NCI-H446 (cell line): ENCODE data around the gene NAA60.
"Not testable (repeated sequence)": the region's sequence is repeated elsewhere in the genome, so short reads cannot be mapped to it uniquely, and the experiment has no call there.

Source experiments
- DNase-seq, 2 experiments: peaks; one replicate each; lab custom pipeline; 2025; lab: John Stamatoyannopoulos, UW

The NAA60 gene

DNA sequence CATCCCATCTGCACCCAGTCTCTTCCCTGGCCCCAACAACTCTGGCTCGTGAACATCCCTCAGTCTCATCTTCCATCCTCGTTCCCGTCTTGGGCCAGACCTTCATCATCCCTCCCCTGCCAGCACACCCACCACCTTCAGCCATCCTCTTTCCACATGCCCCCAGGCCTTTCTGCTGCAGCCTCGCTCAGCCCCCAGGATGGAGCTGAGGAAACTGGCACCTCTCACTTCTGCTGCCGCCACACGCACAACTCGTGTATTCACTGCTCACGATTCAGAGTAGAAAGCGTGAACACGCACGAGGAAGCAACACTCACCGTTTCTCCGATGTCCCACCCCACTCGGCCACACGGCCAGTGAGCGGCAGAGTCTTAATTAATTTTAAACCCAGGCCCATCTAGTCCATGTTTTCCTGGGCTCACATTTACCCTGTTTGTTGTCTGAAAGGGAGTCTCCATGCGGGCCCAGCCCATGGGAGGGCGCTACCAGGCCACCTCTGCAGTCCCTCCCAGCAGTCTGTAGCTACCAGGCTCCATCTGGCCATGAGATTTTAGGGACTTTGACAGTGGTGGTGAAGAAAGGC lies 39.3 kb downstream of the NAA60 start:
- DNase-seq: no peak

GRCh38 chr16:3484318-3485096 lies 41.0 kb downstream of the NAA60 start:
- no peak for DNase-seq

GRCh38 chr16:3485097-3485745 lies 41.7 kb downstream of the NAA60 start:
- DNase-seq: no peak

- DNase-seq: no peak
Observed at GRCh38 chr16:3485821-3486505, 42.5 kb downstream of the NAA60 start.

DNA sequence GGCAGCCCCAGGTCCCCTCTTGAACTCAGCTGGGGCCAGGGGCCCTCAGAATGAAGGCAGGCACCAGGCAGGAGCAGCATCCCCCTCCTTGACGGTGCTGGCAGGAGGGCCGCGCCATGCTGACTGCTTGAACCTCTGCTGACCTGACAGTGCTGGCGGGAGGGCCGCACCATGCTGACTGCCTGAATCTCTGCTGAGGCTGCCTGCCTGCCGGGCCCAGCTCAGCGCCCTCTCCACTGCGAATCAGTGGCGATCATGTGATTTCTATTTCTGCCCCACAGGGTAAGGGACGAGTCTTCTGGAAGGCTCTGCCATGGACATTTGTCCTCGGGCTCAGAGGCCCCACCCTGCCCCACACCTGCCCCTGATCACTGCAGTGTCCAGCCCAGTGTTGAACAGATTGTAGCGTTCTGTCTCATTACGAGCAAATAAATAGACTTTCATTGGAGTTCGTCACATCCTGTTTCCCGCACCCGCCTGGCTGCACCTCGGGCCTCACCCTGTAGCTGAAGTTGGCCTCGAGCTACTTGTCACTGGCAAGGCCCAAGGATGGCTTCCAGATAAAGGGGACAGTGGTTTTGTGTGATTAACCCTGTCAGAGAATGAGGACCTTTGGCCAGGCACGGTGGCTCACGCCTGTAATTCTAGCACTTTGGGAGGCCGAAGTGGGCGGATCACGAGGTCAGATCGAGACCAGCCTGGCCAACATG lies 43.2 kb downstream of the NAA60 start:
- DNase-seq: no peak

DNA sequence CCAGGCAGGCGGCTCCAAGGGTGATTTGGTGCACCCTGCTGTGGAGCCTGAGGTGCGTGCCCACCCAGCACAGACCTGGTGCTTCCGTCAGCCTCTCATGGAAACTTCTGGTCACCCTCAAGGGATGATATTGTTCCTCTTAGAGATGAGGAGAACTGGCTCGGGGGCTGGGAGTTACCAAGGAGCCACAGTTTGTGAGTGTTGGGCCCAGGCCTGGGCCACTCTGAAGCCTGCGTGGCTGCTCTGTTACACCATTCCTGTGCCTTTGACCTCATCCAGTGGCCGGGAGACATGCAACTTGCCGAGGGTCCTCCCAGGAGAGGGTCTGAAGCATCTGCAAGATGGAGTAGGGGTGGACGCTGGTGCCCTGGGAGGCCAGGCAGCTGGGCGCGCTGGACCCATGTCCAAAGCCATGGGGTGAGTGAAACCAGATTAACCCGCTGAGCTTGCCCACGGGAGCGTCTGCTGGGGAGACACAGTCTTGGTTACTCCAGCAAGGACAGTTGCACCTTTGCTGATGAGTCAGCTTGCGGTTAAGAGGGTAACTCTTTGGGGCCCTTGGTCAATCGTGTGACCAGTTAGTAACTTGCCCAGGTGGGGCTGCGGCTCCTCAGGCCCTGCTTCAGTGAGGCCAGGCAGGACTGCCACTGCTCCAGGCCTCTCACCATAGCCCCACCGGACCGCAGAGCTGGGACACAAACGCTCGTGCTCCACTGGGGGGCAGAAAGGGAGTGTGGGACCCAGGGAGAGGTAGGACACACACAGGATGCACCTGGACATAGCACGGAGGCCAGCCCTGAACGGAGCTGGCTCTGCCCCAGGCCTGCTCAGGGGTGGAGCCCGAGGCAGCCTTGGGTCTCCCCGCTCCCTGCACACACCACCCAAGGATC lies 44.3 kb downstream of the NAA60 start:
- no peak for DNase-seq

DNA sequence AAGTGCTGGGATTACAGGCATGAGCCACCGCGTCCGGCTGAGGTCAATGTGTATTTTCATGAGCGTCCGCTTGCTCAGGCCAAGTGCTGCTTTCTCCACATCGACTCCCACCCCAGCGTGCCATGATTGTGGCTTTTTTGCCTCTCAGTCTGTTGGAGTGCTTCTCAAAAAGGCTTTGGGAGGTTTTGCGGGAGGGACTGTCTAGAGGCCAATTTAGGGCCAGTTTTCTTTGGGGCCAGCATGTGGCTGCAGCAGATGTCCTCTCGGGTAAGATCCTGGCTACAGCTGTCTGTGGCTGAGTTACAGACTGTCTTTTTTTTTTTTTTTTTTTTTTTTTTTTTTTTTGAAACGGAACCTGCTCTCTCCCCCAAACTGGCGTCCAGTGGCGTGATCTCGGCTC lies 45.3 kb downstream of the NAA60 start:
- peak in 1 of 2 experiments; percentile 6 for DNase-seq

- DNase-seq: no peak
Observed at GRCh38 chr16:3490911-3491629, 47.6 kb downstream of the NAA60 start.

GRCh38 chr16:3492356-3492755 lies 48.9 kb downstream of the NAA60 start:
- DNase-seq: no peak

GRCh38 chr16:3494386-3494973 lies 51.0 kb downstream of the NAA60 start:
- DNase-seq: no peak

DNA sequence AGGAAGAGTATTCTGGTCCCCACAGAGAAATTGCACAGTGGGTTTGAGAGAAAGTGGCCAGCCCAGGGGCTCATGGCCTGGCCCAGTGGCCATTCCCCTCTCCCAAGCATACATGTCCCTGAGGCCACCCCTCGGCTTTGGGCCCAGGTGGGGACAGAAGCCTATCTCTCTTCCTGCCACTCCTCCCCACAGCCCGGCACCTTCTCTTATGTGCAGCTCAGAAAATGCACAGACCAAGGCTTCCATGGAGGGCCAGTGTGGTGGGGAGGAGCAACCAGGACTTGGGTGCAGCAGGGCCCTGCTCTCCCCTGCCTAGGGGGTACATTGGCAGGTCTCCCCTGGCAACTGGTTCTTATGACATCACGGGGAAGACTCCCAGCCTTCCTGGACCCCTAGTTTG lies 51.7 kb downstream of the NAA60 start, which contains the start of gene C16orf90:
C16orf90 (minus strand) TSS at position 314 of the 400 bp plus-strand sequence; CDS start at position 246, 68 bp downstream.
- no peak for DNase-seq

DNA sequence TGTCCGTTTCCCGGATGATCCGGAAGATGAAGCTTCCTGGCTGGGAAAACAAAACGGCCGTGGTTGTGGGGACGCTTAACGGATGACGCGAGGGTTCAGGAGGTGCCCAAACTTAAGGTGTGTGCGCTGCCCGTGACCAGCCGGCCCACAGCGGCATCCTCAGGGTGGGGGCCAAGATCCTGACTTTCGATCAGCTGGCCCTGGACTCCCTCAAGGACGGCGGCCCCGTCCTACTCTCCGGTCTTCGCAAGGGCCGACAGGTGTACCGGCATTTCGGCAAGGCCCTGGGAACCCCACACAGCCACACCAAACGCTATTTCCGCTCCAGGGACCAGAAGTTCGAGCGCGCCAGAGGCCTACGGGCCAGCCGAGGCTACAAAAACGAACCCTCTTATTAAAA lies 52.9 kb downstream of the NAA60 start:
- DNase-seq: no peak

DNA sequence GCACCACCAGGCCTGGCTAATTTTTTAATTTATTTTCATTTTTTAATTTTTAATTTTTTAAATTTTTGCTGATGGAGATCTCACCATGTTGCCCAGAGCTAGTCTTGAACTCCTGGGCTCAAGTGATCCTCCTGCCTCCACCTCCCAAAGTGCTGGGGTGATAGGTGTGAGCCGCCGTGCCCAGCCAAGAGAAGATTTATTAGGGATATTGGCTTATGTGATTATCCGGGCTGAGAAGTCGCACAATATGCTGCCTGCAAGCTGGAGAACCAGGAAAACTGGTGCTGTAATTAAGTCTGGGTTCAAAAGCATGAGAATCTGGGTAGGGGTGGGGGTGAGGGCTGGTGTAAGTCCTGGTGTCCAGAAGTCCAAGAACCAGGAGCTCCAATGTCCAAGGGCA lies 54.3 kb downstream of the NAA60 start:
- no peak for DNase-seq

DNA sequence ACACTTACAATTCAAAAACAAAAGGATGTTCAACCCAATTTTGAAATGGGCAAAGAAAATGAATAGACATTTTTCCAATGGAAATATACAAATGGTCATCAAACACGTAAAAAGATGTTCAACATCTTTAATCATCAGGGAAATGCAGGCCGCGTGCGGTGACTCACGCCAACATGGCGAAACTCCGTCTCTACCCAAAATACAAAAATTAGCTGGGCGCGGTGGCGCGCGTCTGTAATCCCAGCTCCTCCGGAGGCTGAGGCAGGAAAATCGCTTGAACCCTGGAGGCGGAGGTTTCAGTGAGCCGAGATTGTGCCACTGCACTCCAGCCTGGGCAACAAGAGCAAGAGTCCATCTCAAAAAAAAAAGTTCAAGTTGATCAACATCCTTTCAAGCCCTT lies 55.5 kb downstream of the NAA60 start:
- no peak for DNase-seq

- DNase-seq: not testable (repeated sequence)
Observed at GRCh38 chr16:3501412-3501761, 57.9 kb downstream of the NAA60 start.

- no peak for DNase-seq
Observed at GRCh38 chr16:3501783-3502400, 58.4 kb downstream of the NAA60 start.

DNA sequence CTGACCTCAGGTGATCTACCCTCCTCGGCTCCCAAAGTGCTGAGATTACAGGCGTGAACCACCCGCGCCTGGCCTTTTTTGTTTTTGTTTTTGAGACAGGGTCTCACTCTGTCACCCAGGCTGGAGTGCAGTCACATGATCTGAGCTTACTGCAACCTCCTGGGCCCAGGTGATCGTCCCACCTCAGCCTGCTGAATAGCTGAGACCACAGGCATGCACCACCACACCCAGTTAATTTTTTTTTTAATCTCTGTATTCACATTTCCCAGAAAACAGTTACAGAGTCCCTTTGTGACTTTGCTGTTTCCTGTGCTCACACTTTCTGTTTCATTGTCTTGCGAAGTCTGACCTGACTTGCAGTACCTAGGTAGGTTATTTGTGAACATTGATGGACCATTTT lies 60.0 kb downstream of the NAA60 start:
- no peak for DNase-seq

DNA sequence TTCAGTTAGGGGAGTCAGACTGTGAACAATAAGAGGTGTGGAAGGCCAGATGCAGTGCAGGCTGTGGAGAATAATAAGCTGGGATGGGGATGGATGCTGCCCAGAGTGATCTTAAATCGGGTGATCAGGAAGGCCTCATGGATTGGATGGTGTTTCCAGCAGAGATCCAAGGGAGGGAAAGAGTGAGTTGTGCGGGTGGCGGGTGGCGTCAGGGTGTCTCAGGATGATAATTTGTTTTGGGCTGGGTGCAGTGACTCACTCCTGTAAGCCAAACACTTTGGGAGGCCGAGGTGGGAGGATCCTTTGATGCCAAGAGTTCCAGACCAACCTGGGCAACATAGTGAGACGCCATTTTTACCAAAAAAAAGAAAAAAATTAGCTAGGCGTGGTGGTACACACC lies 65.3 kb downstream of the NAA60 start:
- DNase-seq: no peak

DNA sequence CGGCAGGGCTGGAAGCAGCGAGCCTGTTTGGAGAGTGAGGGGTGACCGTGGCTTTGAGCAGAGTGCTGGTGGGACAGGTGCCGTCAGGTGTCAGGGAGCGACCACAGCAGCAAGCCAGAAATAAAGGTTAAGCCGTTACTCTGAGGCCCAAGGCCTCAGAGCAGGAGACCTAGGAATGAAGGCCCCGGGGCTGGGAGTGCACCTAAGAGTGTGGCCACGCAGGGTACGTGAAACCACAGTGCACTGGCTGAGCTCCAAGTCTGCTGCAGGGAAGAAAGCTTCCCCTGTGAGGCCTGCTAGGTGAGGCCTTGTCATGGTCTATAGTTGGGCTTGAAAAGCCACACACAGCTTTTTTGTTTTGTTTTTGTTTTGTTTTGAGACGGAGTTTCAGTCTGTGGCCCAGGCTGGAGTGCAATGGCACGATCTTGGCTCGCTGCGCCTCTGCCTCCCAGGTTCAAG lies 66.0 kb downstream of the NAA60 start:
- no peak for DNase-seq
